Mucosa of descending colon (tissue), 3 donors: Measurements from ENCODE around the gene SLC45A1. TPM values are rescaled to one million over a fixed set of nuclear protein-coding genes. Genes with fewer than 3 reads are reported as not detected.

Source experiments
- ATAC-seq: fragments of 200-7000 bp; cut with Tn5 transposase; one replicate; pipeline ENCODE4 v1.9.1; 2020; ENCODE audit warnings: mild to moderate bottlenecking, moderate library complexity
- DNase-seq, 3 donors: peaks; one replicate each; pipeline ENCODE4 v3.0.0-alpha.2; 2020
- H3K36me3 ChIP-seq: fragments of 200-600 bp; one replicate; pipeline ENCODE4 v1.8.0; 2021; ENCODE audit warnings: low read depth, mild to moderate bottlenecking
- H3K4me1 ChIP-seq: fragments of 200-600 bp; one replicate; pipeline ENCODE4 v1.8.0; 2021; ENCODE audit warnings: low read depth, mild to moderate bottlenecking
- H3K4me3 ChIP-seq: fragments of 200-600 bp; one replicate; pipeline ENCODE4 v1.8.0; 2021; ENCODE audit warnings: mild to moderate bottlenecking
- H3K9me3 ChIP-seq: fragments of 200-600 bp; one replicate; pipeline ENCODE4 v1.8.0; 2021; ENCODE audit warnings: mild to moderate bottlenecking
- intact Hi-C, 2 donors: fragments of 100-400 bp; cut with DNase I in 1 of 2; cut with micrococcal nuclease in 1 of 2; formaldehyde crosslinking; loops; one replicate each; pipeline versions ENCODE4 v1.11.0 to v1.11.1; 2022; cut with DNase I, micrococcal nuclease
- total RNA-seq, 3 donors: library from RNA; stranded (reverse); fragmentation: NEBNext Ultra II Directional in 2 of 3; extraction: Animal tissue kit (Norgen Biotek cat#: 25700) in 2 of 3; gene quantifications; one replicate each; pipeline versions ENCODE4 v1.2.1 to v1.2.4, GENCODE V29; 2021 to 2023
- TF ChIP-seq, protein P1 (sequence below): fragments of 200-600 bp; IDR thresholded peaks from one replicate; pipeline ENCODE4 v1.8.0; 2022; ENCODE audit warnings: antibody characterized with exemption, mild to moderate bottlenecking
- donor health status: DM: no; HTN: no; CAD: no; lungs with moderate emphysema.
- donor health status: DM: no; HTN: no; CAD: no.
- donor health status: DM: no; HTN: yes; CAD: no.

SLC45A1 gene
- total RNA-seq, 3 donors from 2014 or later, result 0.55 to 3.9 TPM; not detected in 1

DNA sequence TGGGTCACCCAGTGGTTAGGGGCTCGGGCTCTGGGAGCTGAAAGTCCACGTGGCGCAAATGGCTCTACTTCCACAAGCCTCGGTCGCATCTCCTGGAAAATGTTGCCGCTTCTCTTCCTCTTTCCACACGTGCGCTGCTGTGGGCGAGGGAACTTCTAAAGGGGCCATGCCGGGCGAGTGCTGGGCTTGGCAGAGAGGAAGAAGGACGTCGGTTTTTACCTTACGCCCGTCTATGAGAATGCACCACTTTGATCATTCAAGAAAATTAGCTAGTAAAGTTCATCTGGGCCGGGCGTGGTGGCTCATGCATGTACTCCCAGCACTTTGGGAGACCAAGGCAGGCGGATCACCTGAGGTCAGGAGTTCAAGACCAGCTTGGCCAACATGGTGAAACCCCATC is 10.4 kb downstream of the SLC45A1 start:
- TF ChIP-seq, protein P1, sequence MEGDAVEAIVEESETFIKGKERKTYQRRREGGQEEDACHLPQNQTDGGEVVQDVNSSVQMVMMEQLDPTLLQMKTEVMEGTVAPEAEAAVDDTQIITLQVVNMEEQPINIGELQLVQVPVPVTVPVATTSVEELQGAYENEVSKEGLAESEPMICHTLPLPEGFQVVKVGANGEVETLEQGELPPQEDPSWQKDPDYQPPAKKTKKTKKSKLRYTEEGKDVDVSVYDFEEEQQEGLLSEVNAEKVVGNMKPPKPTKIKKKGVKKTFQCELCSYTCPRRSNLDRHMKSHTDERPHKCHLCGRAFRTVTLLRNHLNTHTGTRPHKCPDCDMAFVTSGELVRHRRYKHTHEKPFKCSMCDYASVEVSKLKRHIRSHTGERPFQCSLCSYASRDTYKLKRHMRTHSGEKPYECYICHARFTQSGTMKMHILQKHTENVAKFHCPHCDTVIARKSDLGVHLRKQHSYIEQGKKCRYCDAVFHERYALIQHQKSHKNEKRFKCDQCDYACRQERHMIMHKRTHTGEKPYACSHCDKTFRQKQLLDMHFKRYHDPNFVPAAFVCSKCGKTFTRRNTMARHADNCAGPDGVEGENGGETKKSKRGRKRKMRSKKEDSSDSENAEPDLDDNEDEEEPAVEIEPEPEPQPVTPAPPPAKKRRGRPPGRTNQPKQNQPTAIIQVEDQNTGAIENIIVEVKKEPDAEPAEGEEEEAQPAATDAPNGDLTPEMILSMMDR, result no peak
- intact Hi-C loops, result no loop called here
- H3K36me3 ChIP-seq, result no peaks in the 10 kb centered on the region
- no peak overlapping the region for H3K4me3 ChIP-seq
- ATAC-seq, result no peak
- H3K4me1 ChIP-seq, result no peaks in the 10 kb centered on the region
- DNase-seq, result no peak
- H3K9me3 ChIP-seq, result no peaks in the 10 kb centered on the region

DNA sequence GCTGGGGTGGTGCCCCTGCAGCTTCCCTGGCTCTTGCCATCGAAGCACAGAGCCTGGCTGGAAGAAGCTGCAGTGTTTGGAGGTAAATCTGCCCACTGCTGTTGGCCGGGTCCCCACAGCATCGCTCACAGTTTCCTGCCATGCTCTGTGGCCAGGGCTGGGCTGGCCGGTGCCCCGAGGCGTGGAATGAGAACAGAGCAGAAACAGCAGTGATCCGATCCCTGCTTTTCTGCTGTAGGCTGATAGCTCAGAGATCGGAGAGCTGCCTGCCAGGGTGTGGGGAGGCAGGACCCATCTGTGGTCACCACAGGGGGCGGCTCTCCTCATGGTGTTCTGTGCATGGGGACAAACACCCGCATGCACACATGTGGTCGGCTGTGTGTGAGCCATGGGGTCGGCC is 11.5 kb downstream of the SLC45A1 start:
- TF ChIP-seq, protein P1, result no peak
- H3K4me1 ChIP-seq, result no peaks in the 10 kb centered on the region
- no peak overlapping the region for H3K4me3 ChIP-seq
- DNase-seq (no peak), ATAC-seq (no peak)
- intact Hi-C loops, result no loop called here
- no peaks in the 10 kb centered on the region for H3K9me3 ChIP-seq
- no peaks in the 10 kb centered on the region for H3K36me3 ChIP-seq

DNA sequence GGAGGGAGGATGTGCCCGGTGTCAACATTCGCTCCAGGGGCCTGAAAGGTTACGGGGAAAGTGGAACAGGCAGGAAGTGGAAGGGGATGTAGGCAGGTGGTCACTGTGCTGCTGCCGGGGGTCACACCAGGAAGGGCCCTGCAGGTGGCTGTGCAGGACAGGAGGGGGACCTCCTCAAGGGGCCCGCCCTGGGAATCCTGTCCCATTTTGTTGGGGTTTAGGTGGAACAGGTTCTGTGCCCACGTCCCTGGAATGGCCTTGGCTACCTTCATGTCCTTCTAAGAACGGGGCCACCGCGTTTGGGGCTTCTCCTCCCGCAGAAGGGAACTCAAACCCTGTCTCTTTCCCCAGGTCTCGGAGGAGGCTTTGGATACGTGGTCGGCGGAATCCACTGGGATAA is 11.9 kb downstream of the SLC45A1 start:
- Histone ChIP-seq H3K4me3 (no peak overlapping the region), H3K9me3 (no peaks in the 10 kb centered on the region), H3K36me3 (no peaks in the 10 kb centered on the region), H3K4me1 (no peaks in the 10 kb centered on the region)
- DNase-seq, result no peak
- ATAC-seq, result no peak
- intact Hi-C loops, result no loop called here
- TF ChIP-seq, protein P1, result no peak

DNA sequence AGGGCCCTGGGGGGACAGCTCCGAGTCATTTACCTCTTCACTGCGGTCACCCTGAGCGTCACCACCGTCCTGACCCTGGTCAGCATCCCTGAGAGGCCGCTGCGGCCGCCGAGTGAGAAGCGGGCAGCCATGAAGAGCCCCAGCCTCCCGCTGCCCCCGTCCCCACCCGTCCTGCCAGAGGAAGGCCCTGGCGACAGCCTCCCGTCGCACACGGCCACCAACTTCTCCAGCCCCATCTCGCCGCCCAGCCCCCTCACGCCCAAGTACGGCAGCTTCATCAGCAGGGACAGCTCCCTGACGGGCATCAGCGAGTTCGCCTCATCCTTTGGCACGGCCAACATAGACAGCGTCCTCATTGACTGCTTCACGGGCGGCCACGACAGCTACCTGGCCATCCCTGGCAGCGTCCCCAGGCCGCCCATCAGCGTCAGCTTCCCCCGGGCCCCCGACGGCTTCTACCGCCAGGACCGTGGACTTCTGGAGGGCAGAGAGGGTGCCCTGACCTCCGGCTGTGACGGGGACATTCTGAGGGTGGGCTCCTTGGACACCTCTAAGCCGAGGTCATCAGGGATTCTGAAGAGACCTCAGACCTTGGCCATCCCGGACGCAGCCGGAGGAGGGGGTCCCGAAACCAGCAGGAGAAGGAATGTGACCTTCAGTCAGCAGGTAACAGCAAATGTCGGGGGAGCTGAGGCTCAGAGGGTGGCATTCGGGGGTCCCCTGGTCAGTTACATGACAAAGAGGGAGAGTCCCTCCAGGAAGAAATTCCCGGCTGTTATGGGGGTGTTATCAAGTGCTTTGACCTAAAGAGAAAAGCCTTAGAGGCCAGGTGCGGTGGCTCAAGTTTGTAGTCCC is 12.6 kb downstream of the SLC45A1 start:
- H3K36me3 ChIP-seq, result no peaks in the 10 kb centered on the region
- H3K4me1 ChIP-seq, result no peaks in the 10 kb centered on the region
- DNase-seq, result no peak
- no peak for ATAC-seq
- H3K4me3 ChIP-seq, result no peak overlapping the region
- intact Hi-C loops, result no loop called here
- TF ChIP-seq, protein P1, result no peak
- H3K9me3 ChIP-seq, result no peaks in the 10 kb centered on the region

DNA sequence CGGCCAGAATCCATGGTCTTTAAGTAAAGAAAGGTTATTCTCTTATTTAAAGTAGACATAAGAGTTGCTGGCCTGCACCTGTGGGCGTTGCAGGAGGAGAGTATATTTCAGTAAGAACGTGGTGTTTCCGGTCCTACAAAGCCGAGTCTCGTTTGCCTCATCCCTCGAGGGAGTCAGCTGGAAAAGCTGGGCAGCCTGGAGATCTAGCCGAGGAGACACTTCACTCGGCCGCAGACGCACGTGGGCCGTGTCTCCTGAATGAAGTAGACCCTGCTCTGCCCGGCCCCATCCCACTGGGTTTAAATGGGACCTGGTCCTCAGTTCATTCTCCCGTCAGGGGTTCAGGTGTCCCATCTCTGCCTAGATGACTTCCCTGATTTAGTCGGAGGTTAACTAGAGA is 14.9 kb downstream of the SLC45A1 start:
- no peak overlapping the region for H3K4me3 ChIP-seq
- DNase-seq (no peak), ATAC-seq (no peak)
- no peaks in the 10 kb centered on the region for H3K9me3 ChIP-seq
- no peaks in the 10 kb centered on the region for H3K4me1 ChIP-seq
- TF ChIP-seq, protein P1, result no peak
- H3K36me3 ChIP-seq, result no peaks in the 10 kb centered on the region
- intact Hi-C loops, result no loop called here
